Calu3 (cell line): ENCODE measurements around the gene RARG. TPM values are rescaled to one million over a fixed set of nuclear protein-coding genes. Genes with fewer than 3 reads are reported as not detected.

Experiments used
- BruUV-seq: library from RNA; stranded (reverse); fragments of 400-500 nt; replicated peaks from 2 replicates; lab custom pipeline; 2021; lab: Mats Ljungman, UMichigan
- CTCF ChIA-PET: fragments of 300-600 bp; sonication (Branson Sonifier 250); formaldehyde crosslinking; loops from one replicate; lab custom pipeline; 2022; ENCODE audit warnings: antibody characterized with exemption; lab: Charles Lee
- DNase-seq: peaks from one replicate; pipeline ENCODE4 v3.0.0; 2022
- H3K27ac Mint-ChIP-seq: one replicate; pipeline ENCODE4 v1.8.0; 2022; ENCODE audit warnings: mixed read lengths; ENCODE audit not compliant: unreplicated experiment
- H3K27me3 Mint-ChIP-seq: one replicate; pipeline ENCODE4 v1.8.0; 2022; ENCODE audit warnings: mixed read lengths; ENCODE audit not compliant: unreplicated experiment
- H3K36me3 Mint-ChIP-seq: one replicate; pipeline ENCODE4 v1.8.0; 2022; ENCODE audit warnings: mild to moderate bottlenecking, moderate library complexity, mixed read lengths; ENCODE audit not compliant: insufficient read depth, unreplicated experiment
- H3K4me1 Mint-ChIP-seq: one replicate; pipeline ENCODE4 v1.8.0; 2022; ENCODE audit warnings: mild to moderate bottlenecking, low read depth, mixed read lengths; ENCODE audit not compliant: unreplicated experiment
- H3K4me3 Mint-ChIP-seq: one replicate; pipeline ENCODE4 v1.8.0; 2022; ENCODE audit warnings: mild to moderate bottlenecking, low read depth, moderate library complexity, mixed read lengths; ENCODE audit not compliant: unreplicated experiment
- H3K9me3 Mint-ChIP-seq: one replicate; pipeline ENCODE4 v1.8.0; 2022; ENCODE audit warnings: low read depth, mixed read lengths; ENCODE audit not compliant: unreplicated experiment
- intact Hi-C: fragments of 100-400 bp; cut with micrococcal nuclease; formaldehyde crosslinking; loops from one replicate; pipeline ENCODE4 v1.10.0; 2022; ENCODE audit not compliant: unreplicated experiment
- total RNA-seq: library from RNA; stranded (reverse); gene quantifications from 2 replicates; pipeline ENCODE4 v1.2.3, GENCODE V29; 2022
- TF ChIP-seq, protein P1 (sequence below): fragments of 200-600 bp; IDR thresholded peaks from one replicate; pipeline ENCODE4 v1.8.0; 2022; ENCODE audit warnings: antibody characterized with exemption; ENCODE audit not compliant: unreplicated experiment

The RARG gene
- total RNA-seq, 1 experiment from 2014 or later, result 36.7 TPM

DNA sequence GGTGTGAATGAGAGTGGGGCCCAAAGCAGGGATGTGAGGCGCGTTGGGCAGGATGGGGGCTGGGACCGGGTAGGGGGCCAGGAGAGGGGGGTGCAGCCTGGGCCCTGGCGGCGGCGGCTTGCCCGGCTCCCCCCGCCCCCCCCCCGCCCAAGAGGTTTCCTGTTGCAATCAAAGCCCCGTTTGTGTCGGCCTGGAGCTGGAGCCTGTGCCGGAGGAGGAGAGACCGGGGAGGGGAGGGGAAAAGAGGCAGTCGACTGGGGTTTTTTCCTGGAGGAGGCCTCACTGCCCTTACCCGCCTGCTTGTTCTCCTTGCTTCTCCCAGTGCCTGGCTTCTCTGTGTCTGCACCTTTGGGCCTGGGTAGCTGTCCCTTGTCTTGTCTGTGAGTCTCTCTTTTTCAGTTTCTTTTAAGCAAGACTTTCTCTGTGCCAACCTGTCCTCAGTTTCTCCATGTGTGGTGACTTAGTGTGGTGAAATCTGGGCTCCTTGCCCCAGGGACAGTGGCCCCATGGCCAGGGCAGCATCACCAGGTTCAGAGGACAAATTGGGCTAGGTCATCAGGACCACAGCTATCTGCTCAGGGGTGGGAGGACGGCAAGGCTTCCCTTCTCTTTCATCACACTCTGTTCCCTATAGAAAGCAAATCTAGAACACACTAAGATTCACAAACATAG lies 8.5 kb downstream of the RARG start:
- H3K4me1 Mint-ChIP-seq, result peaks cover 68% of the 10 kb centered on the region
- H3K36me3 Mint-ChIP-seq, result peaks cover 38% of the 10 kb centered on the region
- H3K4me3 Mint-ChIP-seq, result no peak overlapping the region
- H3K9me3 Mint-ChIP-seq, result no peaks in the 10 kb centered on the region
- intact Hi-C loops, result no loop called here
- no peaks in the 10 kb centered on the region for H3K27me3 Mint-ChIP-seq
- peak; percentile 30 for DNase-seq
- CTCF ChIA-PET, result interaction anchor here (0.6 to 0.7 kb wide), 2 partner anchors 45 to 129 kb away, joined by 4 to 5 read pairs; partner anchors contain the start of gene ESPL1
- TF ChIP-seq, protein P1, sequence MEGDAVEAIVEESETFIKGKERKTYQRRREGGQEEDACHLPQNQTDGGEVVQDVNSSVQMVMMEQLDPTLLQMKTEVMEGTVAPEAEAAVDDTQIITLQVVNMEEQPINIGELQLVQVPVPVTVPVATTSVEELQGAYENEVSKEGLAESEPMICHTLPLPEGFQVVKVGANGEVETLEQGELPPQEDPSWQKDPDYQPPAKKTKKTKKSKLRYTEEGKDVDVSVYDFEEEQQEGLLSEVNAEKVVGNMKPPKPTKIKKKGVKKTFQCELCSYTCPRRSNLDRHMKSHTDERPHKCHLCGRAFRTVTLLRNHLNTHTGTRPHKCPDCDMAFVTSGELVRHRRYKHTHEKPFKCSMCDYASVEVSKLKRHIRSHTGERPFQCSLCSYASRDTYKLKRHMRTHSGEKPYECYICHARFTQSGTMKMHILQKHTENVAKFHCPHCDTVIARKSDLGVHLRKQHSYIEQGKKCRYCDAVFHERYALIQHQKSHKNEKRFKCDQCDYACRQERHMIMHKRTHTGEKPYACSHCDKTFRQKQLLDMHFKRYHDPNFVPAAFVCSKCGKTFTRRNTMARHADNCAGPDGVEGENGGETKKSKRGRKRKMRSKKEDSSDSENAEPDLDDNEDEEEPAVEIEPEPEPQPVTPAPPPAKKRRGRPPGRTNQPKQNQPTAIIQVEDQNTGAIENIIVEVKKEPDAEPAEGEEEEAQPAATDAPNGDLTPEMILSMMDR, result no peak
- no peak overlapping the region for H3K27ac Mint-ChIP-seq
- BruUV-seq, result no TSS peak

- intact Hi-C loops, result no loop called here
- peaks cover 62% of the 10 kb centered on the region for H3K4me1 Mint-ChIP-seq
- TF ChIP-seq, protein P1, result no peak
- H3K27ac Mint-ChIP-seq, result peak overlapping the region; percentile 82
- CTCF ChIA-PET, result no interaction called here
- no peak for DNase-seq
- H3K27me3 Mint-ChIP-seq, result no peaks in the 10 kb centered on the region
- H3K36me3 Mint-ChIP-seq, result peaks cover 38% of the 10 kb centered on the region
- no peak overlapping the region for H3K4me3 Mint-ChIP-seq
- no TSS peak for BruUV-seq
- H3K9me3 Mint-ChIP-seq, result no peaks in the 10 kb centered on the region
Measured at GRCh38 chr12:53222806-53223261, 9.2 kb downstream of the RARG start.

- Mint-ChIP-seq H3K27ac (peak overlapping the region; percentile 82), H3K4me3 (peak overlapping the region; percentile 85), H3K27me3 (no peaks in the 10 kb centered on the region), H3K36me3 (peaks cover 40% of the 10 kb centered on the region), H3K4me1 (peaks cover 59% of the 10 kb centered on the region), H3K9me3 (no peaks in the 10 kb centered on the region)
- no peak for DNase-seq
- intact Hi-C loops, result no loop called here
- CTCF ChIA-PET, result no interaction called here
- TF ChIP-seq, protein P1, result no peak
- no TSS peak for BruUV-seq
Measured at GRCh38 chr12:53222170-53222721, 9.8 kb downstream of the RARG start.

DNA sequence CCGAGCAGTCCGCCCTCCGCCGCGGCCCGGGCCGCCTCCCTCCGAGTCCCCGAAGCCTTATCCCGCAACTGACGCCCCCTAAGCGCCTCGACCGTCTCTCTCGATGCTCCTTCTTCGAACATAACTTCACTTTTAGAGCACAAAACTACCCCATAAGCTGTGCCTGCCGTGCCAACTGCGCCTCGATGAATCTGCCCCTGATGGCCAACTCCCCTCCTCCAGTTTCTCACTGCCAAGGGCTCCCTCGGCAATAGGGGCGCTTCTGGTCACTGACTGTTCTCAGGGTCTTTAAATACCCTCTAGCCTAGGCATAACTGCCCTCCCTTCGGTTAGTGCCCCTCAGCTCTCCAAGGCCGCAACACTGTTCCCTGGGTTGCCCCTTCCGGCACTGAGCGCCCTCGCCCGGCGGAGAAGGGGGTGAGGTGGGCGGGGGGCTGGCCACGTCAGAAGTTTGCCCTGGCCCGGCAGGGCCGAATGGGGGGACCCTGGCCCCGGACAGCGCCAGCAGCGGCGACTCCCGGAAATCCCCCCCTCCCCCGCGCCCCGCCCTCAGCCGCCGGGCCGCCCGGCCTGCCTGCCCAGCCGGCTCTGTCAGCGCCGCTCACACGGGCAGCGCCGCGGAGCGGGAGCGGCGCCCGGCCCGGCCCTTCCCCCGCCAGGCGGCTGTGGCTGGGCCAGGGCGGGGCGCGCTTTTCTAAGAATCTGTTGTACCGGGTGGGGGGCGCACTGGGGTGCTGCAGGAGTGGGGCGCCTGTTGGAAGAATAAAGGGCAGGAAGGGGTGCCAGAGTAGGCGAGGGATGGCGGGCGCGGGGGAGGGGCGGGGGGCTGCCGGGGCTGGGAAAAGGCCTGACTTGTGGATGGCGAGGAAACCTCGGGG lies 10.6 kb downstream of the RARG start:
- BruUV-seq, result no TSS peak
- peaks cover 57% of the 10 kb centered on the region for H3K4me1 Mint-ChIP-seq
- H3K4me3 Mint-ChIP-seq, result peak overlapping the region; percentile 85
- TF ChIP-seq, protein P1, result no peak
- no peaks in the 10 kb centered on the region for H3K27me3 Mint-ChIP-seq
- CTCF ChIA-PET, result interaction anchor here (0.6 to 1.0 kb wide), 2 partner anchors 9 to 46 kb away, joined by 5 to 8 read pairs; partner anchors contain the start of gene ESPL1
- peak; percentile 74 for DNase-seq
- intact Hi-C loops, result no loop called here
- H3K27ac Mint-ChIP-seq, result peak overlapping the region; percentile 98
- H3K9me3 Mint-ChIP-seq, result no peaks in the 10 kb centered on the region
- H3K36me3 Mint-ChIP-seq, result peaks cover 40% of the 10 kb centered on the region
